HepG2 (cell line): ENCODE data around the gene MAP2K3. TPM values are rescaled to one million over a fixed set of nuclear protein-coding genes. Genes with fewer than 3 reads are reported as not detected.

Source experiments
- ATAC-seq: fragments of 200-7000 bp; cut with Tn5 transposase; 3 replicates; pipeline ENCODE4 v1.9.1; 2020; ENCODE audit warnings: mild to moderate bottlenecking, moderate library complexity
- BruUV-seq: library from RNA; stranded (reverse); fragments of 400-500 nt; replicated peaks from 2 replicates; lab custom pipeline; 2021; lab: Mats Ljungman, UMichigan
- CTCF ChIA-PET: fragments of 300-600 bp; formaldehyde crosslinking; extraction: SDS; loops from one replicate; lab custom pipeline; 2021; ENCODE audit warnings: low total read pairs, inconsistent platforms, low intra/inter-chr PET ratio; lab: Yijun Ruan, JAX
- POLR2A ChIA-PET: fragments of 350-600 bp; sonication (Branson Sonifier 250); formaldehyde crosslinking; loops from one replicate; lab custom pipeline; 2020; ENCODE audit warnings: antibody characterized with exemption, inconsistent platforms; lab: Yijun Ruan, JAX
- DNase-seq: peaks from one replicate; pipeline ENCODE4 v3.0.0-alpha.2; 2015; ENCODE audit warnings: low spot score
- FAIRE-seq: peaks from 3 replicates; lab custom pipeline; 2011; peaks lifted over from hg19 to GRCh38; lab: Jason Lieb, UNC
- H2AFZ ChIP-seq: one replicate; pipeline ENCODE4 v1.6.1; 2011; ENCODE audit warnings: low read length, inconsistent platforms
- H3K27ac ChIP-seq: fragments of 300-600 bp; 3 replicates; pipeline ENCODE4 v1.8.0; 2011; ENCODE audit warnings: mixed run types, mild to moderate bottlenecking, mixed read lengths, low read length, inconsistent platforms; ENCODE audit not compliant: insufficient read depth; ENCODE audit errors: extremely low read length
- H3K27me3 ChIP-seq, 2 experiments: fragments of 200-600 bp in 1 of 2; 2 replicates in 1 of 2; 3 replicates in 1 of 2; pipeline versions ENCODE4 v1.6.0 to v1.8.0; 2011; ENCODE audit warnings: low read length in 2 of 2, mild to moderate bottlenecking in 2 of 2, moderate library complexity in 2 of 2, inconsistent platforms in 1 of 2; ENCODE audit not compliant: insufficient read depth in 2 of 2, control insufficient read depth in 1 of 2
- H3K36me3 ChIP-seq, 2 experiments: fragments of 200-600 bp in 1 of 2; replicated peaks in 1 of 2; 2 replicates in 1 of 2; 3 replicates in 1 of 2; pipeline versions ENCODE4 v1.5.1 to v1.8.0; 2011; ENCODE audit warnings: low read length in 2 of 2, inconsistent platforms in 1 of 2; ENCODE audit not compliant: insufficient read depth in 2 of 2, control insufficient read depth in 1 of 2
- H3K4me1 ChIP-seq: 2 replicates; pipeline ENCODE4 v1.5.1; 2012; ENCODE audit warnings: low read length, inconsistent platforms; ENCODE audit not compliant: insufficient read depth
- H3K4me2 ChIP-seq: 2 replicates; pipeline ENCODE4 v1.6.0; 2011; ENCODE audit warnings: low read depth, low read length, inconsistent platforms
- H3K4me3 ChIP-seq, 3 experiments: fragments of 200-600 bp in 1 of 3; sonication (generic), shearing (Covaris generic) in 1 of 3; replicated peaks in 1 of 3; 2 replicates each; pipeline ENCODE4 v1.5.1; 2011 to 2016; ENCODE audit warnings: low read length in 3 of 3, inconsistent platforms in 2 of 3, low read depth in 2 of 3, mild to moderate bottlenecking in 2 of 3, control low read depth in 1 of 3, mixed read lengths in 1 of 3; ENCODE audit not compliant: insufficient read depth in 1 of 3
- H3K79me2 ChIP-seq: one replicate; pipeline ENCODE4 v1.6.1; 2011; ENCODE audit warnings: low read length, inconsistent platforms; ENCODE audit not compliant: insufficient read depth
- H3K9ac ChIP-seq: 2 replicates; pipeline ENCODE4 v1.6.0; 2011; ENCODE audit warnings: mild to moderate bottlenecking, low read depth, low read length, inconsistent platforms; ENCODE audit not compliant: insufficient read depth
- H3K9me3 ChIP-seq: 2 replicates; pipeline ENCODE4 v1.5.1; 2012; ENCODE audit warnings: mild to moderate bottlenecking, low read length
- H4K20me1 ChIP-seq: 2 replicates; pipeline ENCODE4 v1.6.0; 2011; ENCODE audit warnings: inconsistent platforms, mild to moderate bottlenecking, low read length, moderate library complexity; ENCODE audit not compliant: insufficient read depth
- ARHGAP35 ChIP-seq: sonication (generic); formaldehyde crosslinking; IDR thresholded peaks from 2 replicates; pipeline ENCODE4 v1.9.0; 2022; ENCODE audit warnings: mild to moderate bottlenecking, inconsistent platforms, moderate library complexity, missing genetic modification reagents, borderline replicate concordance
- BCL6 ChIP-seq: IDR thresholded peaks from 2 replicates; pipeline ENCODE4 v1.6.1; 2016; ENCODE audit warnings: missing genetic modification reagents, missing compliant biosample characterization
- E2F5 ChIP-seq: sonication (generic); formaldehyde crosslinking; conservative IDR thresholded peaks from 2 replicates; pipeline ENCODE4 v1.4.0; 2020; ENCODE audit warnings: missing genetic modification reagents
- HDAC1 ChIP-seq: sonication (generic); formaldehyde crosslinking; IDR thresholded peaks from 2 replicates; pipeline ENCODE4 v1.5.1; 2020; ENCODE audit warnings: mild to moderate bottlenecking, missing genetic modification reagents
- KDM1A ChIP-seq: IDR thresholded peaks from 2 replicates; pipeline ENCODE4 v1.6.1; 2016; ENCODE audit warnings: missing compliant biosample characterization
- ZBTB38 ChIP-seq: sonication (generic); formaldehyde crosslinking; IDR thresholded peaks from 2 replicates; pipeline ENCODE4 v1.5.1; 2020; ENCODE audit warnings: mild to moderate bottlenecking, missing genetic modification reagents
- ZFP1 ChIP-seq: IDR thresholded peaks from 2 replicates; pipeline ENCODE4 v1.6.1; 2016
- ZMYM3 ChIP-seq: sonication (generic); formaldehyde crosslinking; IDR thresholded peaks from 2 replicates; pipeline ENCODE4 v1.5.1; 2020; ENCODE audit warnings: mild to moderate bottlenecking, missing genetic modification reagents
- ZNF263 ChIP-seq: sonication (generic); formaldehyde crosslinking; IDR thresholded peaks from 2 replicates; pipeline ENCODE4 v1.4.0; 2020; ENCODE audit warnings: missing genetic modification reagents
- ZNF275 ChIP-seq: sonication (generic); formaldehyde crosslinking; IDR thresholded peaks from 2 replicates; pipeline ENCODE4 v1.8.0; 2022; ENCODE audit warnings: missing genetic modification reagents, mild to moderate bottlenecking, inconsistent platforms, borderline replicate concordance
- ZNF430 ChIP-seq: sonication (generic); formaldehyde crosslinking; IDR thresholded peaks from 2 replicates; pipeline ENCODE4 v1.9.0; 2021; ENCODE audit warnings: mild to moderate bottlenecking, missing genetic modification reagents
- ZNF629 ChIP-seq: sonication (generic); formaldehyde crosslinking; conservative IDR thresholded peaks from 2 replicates; pipeline ENCODE4 v1.5.0; 2020; ENCODE audit warnings: missing genetic modification reagents
- ZNF691 ChIP-seq: sonication (generic); formaldehyde crosslinking; IDR thresholded peaks from 2 replicates; pipeline ENCODE4 v1.4.0; 2020; ENCODE audit warnings: missing genetic modification reagents, low read depth, mild to moderate bottlenecking, borderline replicate concordance
- ZNF768 ChIP-seq: sonication (generic); formaldehyde crosslinking; IDR thresholded peaks from 2 replicates; pipeline ENCODE4 v1.4.0; 2020; ENCODE audit warnings: missing genetic modification reagents
- WGBS: methylation state at CpG from one replicate; pipeline ENCODE4 v1.1.6; 2017; ENCODE audit warnings: low lambda C conversion rate; 5-methylcytosine and 5-hydroxymethylcytosine counted together
- in situ Hi-C: cut with HindIII; loops from 2 replicates; pipeline ENCODE4 v1.10.0; 2017; ENCODE audit warnings: low pct_unique_long_range_greater_than_20kb; ENCODE audit not compliant: extremely low pct_ligation_motif_present
- intact Hi-C: fragments of 100-400 bp; cut with micrococcal nuclease; formaldehyde crosslinking; loops from one replicate; pipeline ENCODE4 v1.10.0; 2022; ENCODE audit not compliant: unreplicated experiment
- polyA plus RNA-seq, 8 experiments: library from polyadenylated mRNA; depleted of rRNA in 3 of 8; stranded (reverse) in 7 of 8; unstranded in 1 of 8; fragments of >200 nt; fragmentation: Illumina TruSeq in 4 of 8; extraction: Trizol in 4 of 8; gene quantifications; 2 replicates each; pipeline versions ENCODE4 v1.2.1 to v1.2.3, GENCODE V29; 2011 to 2016; ENCODE audit warnings: low read depth in 4 of 8, missing spikeins in 1 of 8, mixed read lengths in 1 of 8; ENCODE audit not compliant: insufficient read depth in 1 of 8
- total RNA-seq, 5 experiments: library from RNA; depleted of rRNA; stranded (reverse); fragments of >200 nt; fragmentation: Illumina TruSeq; extraction: Trizol; gene quantifications; 2 replicates each; pipeline ENCODE4 v1.2.3, GENCODE V29; 2016; ENCODE audit warnings: low read depth in 1 of 5

MAP2K3 gene
- total and polyA plus RNA-seq, 2 of the 13 experiments (the other 11 are each of a cell fraction or from before 2014, with no cell fraction given) = 20.5 to 27.4 TPM

- no peak overlapping the region for H3K27ac ChIP-seq
- CTCF ChIA-PET = no interaction called here
- 82% methylated on average over 2 of the region's 5 CpGs for WGBS
- FAIRE-seq (no peak), DNase-seq (no peak), ATAC-seq (no peak)
- no peak overlapping the region for H2AFZ ChIP-seq
- TF ChIP-seq ZNF275 = no peak
- TF ChIP-seq ZNF629 (CRISPR knock-in tag) = peak; percentile 58
- TF ChIP-seq ZNF263 (CRISPR knock-in tag) = no peak
- no TSS peak for BruUV-seq
- no peak overlapping the region for H3K4me3 ChIP-seq
- peaks cover 2 to 31% of the 10 kb centered on the region in 2 experiments; a peak in 4 of 5 replicates for H3K27me3 ChIP-seq
- in situ Hi-C loops = loop anchor here (5.0 to 10.0 kb wide), 3 partner anchors 158 to 229 kb away; partner anchors contain the start of gene DHRS7B
- intact Hi-C loops = loop anchor here (5.0 to 10.0 kb wide), 3 partner anchors 34 to 238 kb away; partner anchors contain the start of genes DHRS7B and USP22
- POLR2A ChIA-PET = no interaction called here
- peaks cover 7% of the 10 kb centered on the region; the same call in 1 of the 2 replicates for H4K20me1 ChIP-seq
- H3K4me1 ChIP-seq = peaks cover 46% of the 10 kb centered on the region
- no peaks in the 10 kb centered on the region; a peak in 1 of 5 replicates for H3K36me3 ChIP-seq
- no peaks in the 10 kb centered on the region for H3K9me3 ChIP-seq
- no peak overlapping the region for H3K4me2 ChIP-seq
- no peak overlapping the region for H3K9ac ChIP-seq
- H3K79me2 ChIP-seq = peaks cover 30% of the 10 kb centered on the region
These were observed 1.7 kb upstream of the MAP2K3 start for GRCh38 chr17:21282850-21283249.

GRCh38 chr17:21283482-21284318, 811 bp upstream of the MAP2K3 start:
- H3K4me3 ChIP-seq = peak overlapping the region; percentile 48 to 69 (median 59)
- in situ Hi-C loops = loop anchor here (5.0 to 10.0 kb wide), 3 partner anchors 159 to 229 kb away; partner anchors contain the start of gene DHRS7B
- peaks cover 2 to 27% of the 10 kb centered on the region in 2 experiments; a peak in 4 of 5 replicates for H3K27me3 ChIP-seq
- DNase-seq = no peak
- H4K20me1 ChIP-seq = peaks cover 12% of the 10 kb centered on the region
- no peak overlapping the region for H3K27ac ChIP-seq
- intact Hi-C loops = loop anchor here (2.0 to 10.0 kb wide), 4 partner anchors 34 to 239 kb away; partner anchors contain the start of genes DHRS7B, TMEM11 and USP22
- BruUV-seq = no TSS peak
- WGBS = 49% methylated on average over 3 of the region's 49 CpGs
- H3K9ac ChIP-seq = peak overlapping the region; percentile 41
- H3K4me2 ChIP-seq = peak overlapping the region; percentile 70
- ATAC-seq = no peak
- H3K36me3 ChIP-seq = no peaks in the 10 kb centered on the region; a peak in 1 of 5 replicates
- H3K79me2 ChIP-seq = peaks cover 38% of the 10 kb centered on the region
- H2AFZ ChIP-seq = no peak overlapping the region
- H3K4me1 ChIP-seq = peaks cover 50% of the 10 kb centered on the region
- H3K9me3 ChIP-seq = no peaks in the 10 kb centered on the region
- CTCF ChIA-PET = no interaction called here
- POLR2A ChIA-PET = no interaction called here
- no peak for FAIRE-seq
- TF ChIP-seq ZNF691 (CRISPR knock-in tag) = 0 out of 2 replicates have a peak, but pooled peaks have one; percentile 6
- TF ChIP-seq KDM1A (CRISPR knock-in tag) = peak; percentile 71
- TF ChIP-seq BCL6 (CRISPR knock-in tag) = 0 out of 2 replicates have a peak, but pooled peaks have one; percentile 22
- peak; percentile 48; the same call in 1 of the 2 replicates for TF ChIP-seq ZBTB38 (CRISPR knock-in tag)
- peak; percentile 68 for TF ChIP-seq ZMYM3 (CRISPR knock-in tag)
- TF ChIP-seq E2F5 (CRISPR knock-in tag) = 0 out of 2 replicates have a peak, but pooled peaks have one; percentile 21
- 0 out of 2 replicates have a peak, but pooled peaks have one; percentile 45 for TF ChIP-seq ZNF430
- TF ChIP-seq ARHGAP35 (CRISPR knock-in tag) = 0 out of 2 replicates have a peak, but pooled peaks have one; percentile 34
- TF ChIP-seq ZNF768 = peak; percentile 86
- TF ChIP-seq HDAC1 (CRISPR knock-in tag) = 0 out of 2 replicates have a peak, but pooled peaks have one; percentile 28
- TF ChIP-seq ZFP1 (CRISPR knock-in tag) = no peak
